H9 (cell line): Measurements from ENCODE around the gene SENP8. TPM values are rescaled to one million over a fixed set of nuclear protein-coding genes. Genes with fewer than 3 reads are reported as not detected.

Experiments used
- DNase-seq: peaks from one replicate; pipeline ENCODE4 v3.0.0-alpha.2; 2017
- H2AFZ ChIP-seq: one replicate; pipeline ENCODE4 v1.6.1; 2013; ENCODE audit warnings: mild to moderate bottlenecking, low read length, control low read depth, moderate library complexity
- H2AK5ac ChIP-seq: 2 replicates; pipeline ENCODE4 v1.6.1; 2013; ENCODE audit warnings: low read length, control low read depth, mixed read lengths; ENCODE audit not compliant: insufficient read length
- H2BK120ac ChIP-seq: one replicate; pipeline ENCODE4 v1.6.1; 2013; ENCODE audit warnings: low read depth, mild to moderate bottlenecking, low read length, control low read depth, inconsistent platforms; ENCODE audit not compliant: poor library complexity, severe bottlenecking
- H2BK12ac ChIP-seq: 2 replicates; pipeline ENCODE4 v1.6.1; 2013; ENCODE audit warnings: low read length, control low read depth, mixed read lengths, low read depth; ENCODE audit not compliant: insufficient read length
- H2BK15ac ChIP-seq: 2 replicates; pipeline ENCODE4 v1.6.1; 2013; ENCODE audit warnings: low read depth, low read length, control low read depth
- H2BK20ac ChIP-seq: one replicate; pipeline ENCODE4 v1.6.1; 2013; ENCODE audit warnings: low read depth, mild to moderate bottlenecking, low read length, control low read depth, inconsistent platforms; ENCODE audit not compliant: poor library complexity, severe bottlenecking
- H2BK5ac ChIP-seq: 2 replicates; pipeline ENCODE4 v1.6.1; 2013; ENCODE audit warnings: low read length, control low read depth, mixed read lengths; ENCODE audit not compliant: insufficient read length
- H3K14ac ChIP-seq: 2 replicates; pipeline ENCODE4 v1.6.1; 2013; ENCODE audit warnings: low read length, control low read depth; ENCODE audit not compliant: insufficient read depth
- H3K18ac ChIP-seq: 2 replicates; pipeline ENCODE4 v1.6.1; 2013; ENCODE audit warnings: low read depth, mild to moderate bottlenecking, mixed read lengths, low read length, control low read depth; ENCODE audit not compliant: insufficient read length
- H3K23ac ChIP-seq: 2 replicates; pipeline ENCODE4 v1.6.1; 2013; ENCODE audit warnings: low read length, control low read depth, mixed read lengths, low read depth; ENCODE audit not compliant: insufficient read length
- H3K23me2 ChIP-seq: 2 replicates; pipeline ENCODE4 v1.6.1; 2013; ENCODE audit warnings: low read depth, mild to moderate bottlenecking, mixed read lengths, low read length, control low read depth; ENCODE audit not compliant: insufficient read length, poor library complexity, severe bottlenecking
- H3K27ac ChIP-seq: 2 replicates; pipeline ENCODE4 v1.5.1; 2013; ENCODE audit warnings: low read length, control low read depth, mixed read lengths, low read depth; ENCODE audit not compliant: insufficient read length
- H3K27me3 ChIP-seq: 2 replicates; pipeline ENCODE4 v1.6.1; 2013; ENCODE audit warnings: low read length, control low read depth, inconsistent platforms; ENCODE audit not compliant: insufficient read depth
- H3K4ac ChIP-seq: 2 replicates; pipeline ENCODE4 v1.6.1; 2013; ENCODE audit warnings: low read depth, mild to moderate bottlenecking, control low read depth, inconsistent platforms, low read length, moderate library complexity
- H3K4me1 ChIP-seq: 2 replicates; pipeline ENCODE4 v1.6.1; 2013; ENCODE audit warnings: low read length, control low read depth, inconsistent platforms; ENCODE audit not compliant: insufficient read depth
- H3K4me2 ChIP-seq: 2 replicates; pipeline ENCODE4 v1.6.1; 2013; ENCODE audit warnings: low read length, control low read depth, mixed read lengths; ENCODE audit not compliant: insufficient read length, insufficient read depth
- H3K56ac ChIP-seq: 2 replicates; pipeline ENCODE4 v1.6.1; 2013; ENCODE audit warnings: low read depth, mild to moderate bottlenecking, mixed read lengths, low read length, control low read depth; ENCODE audit not compliant: insufficient read length
- H3K79me1 ChIP-seq: 2 replicates; pipeline ENCODE4 v1.6.1; 2013; ENCODE audit warnings: low read depth, mild to moderate bottlenecking, moderate library complexity, low read length, control low read depth, inconsistent platforms; ENCODE audit not compliant: insufficient read depth, poor library complexity, severe bottlenecking
- H3K79me2 ChIP-seq: 2 replicates; pipeline ENCODE4 v1.6.1; 2013; ENCODE audit warnings: low read length, control low read depth, inconsistent platforms; ENCODE audit not compliant: insufficient read depth
- H3K9ac ChIP-seq: 2 replicates; pipeline ENCODE4 v1.6.1; 2013; ENCODE audit warnings: low read length, control low read depth, mixed read lengths; ENCODE audit not compliant: insufficient read length; ENCODE audit errors: extremely low read depth
- H3K9me3 ChIP-seq: one replicate; pipeline ENCODE4 v1.6.1; 2013; ENCODE audit warnings: low read depth, low read length, inconsistent platforms; ENCODE audit not compliant: control insufficient read depth
- H3T11ph ChIP-seq: one replicate; pipeline ENCODE4 v1.6.1; 2013; ENCODE audit warnings: mild to moderate bottlenecking, low read length, control low read depth, inconsistent platforms
- H4K20me1 ChIP-seq: one replicate; pipeline ENCODE4 v1.6.1; 2013; ENCODE audit not compliant: control insufficient read depth, insufficient read length, insufficient read depth
- H4K5ac ChIP-seq: 2 replicates; pipeline ENCODE4 v1.6.1; 2013; ENCODE audit warnings: low read depth, mild to moderate bottlenecking, mixed read lengths, low read length, control low read depth; ENCODE audit not compliant: insufficient read length
- H4K8ac ChIP-seq: replicated peaks from 2 replicates; pipeline ENCODE4 v1.6.1; 2013; ENCODE audit warnings: low read length, control low read depth, mixed read lengths, low read depth; ENCODE audit not compliant: insufficient read length
- H4K91ac ChIP-seq: 2 replicates; pipeline ENCODE4 v1.6.1; 2013; ENCODE audit warnings: low read depth, mild to moderate bottlenecking, moderate library complexity, mixed read lengths, low read length, control low read depth; ENCODE audit not compliant: insufficient read length
- H3K27ac Mint-ChIP-seq, 3 experiments: 2 replicates in 2 of 3; 3 replicates in 1 of 3; pipeline ENCODE4 v1.8.0; 2020 to 2021; ENCODE audit warnings: mixed read lengths in 3 of 3, mild to moderate bottlenecking in 1 of 3, moderate library complexity in 1 of 3
- H3K27me3 Mint-ChIP-seq: 2 replicates; pipeline ENCODE4 v1.8.0; 2021; ENCODE audit warnings: low read depth, mild to moderate bottlenecking, moderate library complexity, mixed read lengths
- H3K36me3 Mint-ChIP-seq, 3 experiments: 2 replicates in 2 of 3; 3 replicates in 1 of 3; pipeline ENCODE4 v1.8.0; 2020 to 2021; ENCODE audit warnings: low read depth in 3 of 3, mixed read lengths in 3 of 3; ENCODE audit not compliant: insufficient read depth in 1 of 3
- H3K4me1 Mint-ChIP-seq, 2 experiments: 2 replicates each; pipeline ENCODE4 v1.8.0; 2020; ENCODE audit warnings: mixed read lengths in 2 of 2
- H3K4me3 Mint-ChIP-seq, 2 experiments: 2 replicates in 1 of 2; 3 replicates in 1 of 2; pipeline ENCODE4 v1.8.0; 2020 to 2021; ENCODE audit warnings: mild to moderate bottlenecking in 2 of 2, mixed read lengths in 2 of 2, moderate library complexity in 1 of 2
- H3K9me3 Mint-ChIP-seq, 2 experiments: 2 replicates in 1 of 2; 3 replicates in 1 of 2; pipeline ENCODE4 v1.8.0; 2020; ENCODE audit warnings: mild to moderate bottlenecking in 2 of 2, mixed read lengths in 2 of 2, moderate library complexity in 1 of 2
- CTCF ChIP-seq: fragments of 200-600 bp; sonication (generic); conservative IDR thresholded peaks from 3 replicates; pipeline ENCODE4 v1.8.0; 2021; ENCODE audit warnings: antibody characterized with exemption, mild to moderate bottlenecking
- WGBS: extraction: QIAGEN DNeasy Blood & Tissue Kit; methylation state at CpG from one replicate; pipeline ENCODE4 v1.1.7; 2013; ENCODE audit warnings: missing lambda C conversion rate, low lambda C conversion rate, mixed read lengths; ENCODE audit not compliant: insufficient read length; ENCODE audit errors: extremely low coverage; 5-methylcytosine and 5-hydroxymethylcytosine counted together
- total RNA-seq: library from RNA; stranded (reverse); gene quantifications from 2 replicates; pipeline ENCODE4 v1.2.1, GENCODE V29; 2021

Gene SENP8
- total RNA-seq, 1 experiment from 2014 or later: 4.8 TPM

DNA sequence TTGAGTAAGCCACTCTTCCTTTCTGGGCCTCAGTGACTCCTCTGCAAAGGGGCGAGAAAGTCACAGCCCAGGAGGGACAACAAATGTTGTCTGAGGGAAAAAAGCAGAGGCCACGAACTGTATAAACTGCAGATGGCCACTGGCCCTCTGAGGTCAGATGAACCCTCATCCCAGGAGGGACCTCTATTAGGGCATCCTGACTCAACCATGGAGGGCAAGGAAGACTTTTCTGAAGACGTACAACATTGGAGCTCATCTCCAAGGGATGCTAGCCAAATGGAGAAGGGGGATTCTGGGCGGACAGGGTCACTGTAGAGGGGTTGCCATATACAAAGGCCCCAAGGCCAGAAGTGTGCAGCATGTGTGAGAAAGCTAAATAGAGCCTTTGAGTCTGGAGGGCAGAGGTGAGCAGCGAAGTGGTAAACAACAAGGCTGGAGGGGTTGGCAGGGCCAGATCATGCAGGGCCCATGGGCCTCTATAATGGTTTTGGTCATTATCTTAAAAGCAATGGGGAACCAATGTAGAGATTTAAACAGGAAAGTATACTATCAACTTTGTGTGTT, 62.6 kb downstream of the SENP8 start:
- H3K79me1 ChIP-seq: no peaks in the 10 kb centered on the region
- H2BK20ac ChIP-seq: no peak overlapping the region
- no peaks in the 10 kb centered on the region for H3K9me3 Mint-ChIP-seq
- no peaks in the 10 kb centered on the region for H3K79me2 ChIP-seq
- WGBS: no CpG with 5 or more reads among the region's 5 CpGs
- H2BK12ac ChIP-seq: no peak overlapping the region
- H4K91ac ChIP-seq: no peak overlapping the region
- no peaks in the 10 kb centered on the region for H3K36me3 Mint-ChIP-seq
- no peak overlapping the region for H3K23ac ChIP-seq
- H3T11ph ChIP-seq: no peak overlapping the region
- peaks cover 13 to 17% of the 10 kb centered on the region in 2 experiments for H3K4me1 Mint-ChIP-seq
- no peak overlapping the region for H2BK15ac ChIP-seq
- no peak overlapping the region for H3K4me3 Mint-ChIP-seq
- H3K4me1 ChIP-seq: no peaks in the 10 kb centered on the region
- H3K14ac ChIP-seq: peak overlapping the region; percentile 41; the same call in 1 of the 2 replicates
- no peak for TF ChIP-seq CTCF
- no peak overlapping the region for H2AK5ac ChIP-seq
- H4K20me1 ChIP-seq: no peaks in the 10 kb centered on the region
- H3K9me3 ChIP-seq: no peaks in the 10 kb centered on the region
- H3K27ac Mint-ChIP-seq: no peak overlapping the region
- H3K27me3 Mint-ChIP-seq: peaks cover 29% of the 10 kb centered on the region
- H3K23me2 ChIP-seq: no peaks in the 10 kb centered on the region
- H3K4me2 ChIP-seq: no peak overlapping the region
- no peak overlapping the region for H2BK120ac ChIP-seq
- no peak overlapping the region for H4K8ac ChIP-seq
- no peak overlapping the region for H3K4ac ChIP-seq
- no peak overlapping the region for H2AFZ ChIP-seq
- no peak overlapping the region for H2BK5ac ChIP-seq
- no peaks in the 10 kb centered on the region for H3K27me3 ChIP-seq
- H3K18ac ChIP-seq: no peak overlapping the region
- no peak overlapping the region for H3K27ac ChIP-seq
- no peak overlapping the region for H4K5ac ChIP-seq
- H3K56ac ChIP-seq: no peak overlapping the region
- no peak overlapping the region for H3K9ac ChIP-seq
- DNase-seq: no peak
